Activated CD4-positive, alpha-beta T cell treated with anti-CD3 and anti-CD28 coated beads for 24 hours (primary cell): ENCODE measurements around the gene ANKDD1B.
"Not testable (repeated sequence)": the region's sequence is repeated elsewhere in the genome, so short reads cannot be mapped to it uniquely, and the experiment has no call there.

ENCODE experiments used
- DNase-seq, 2 donors: peaks; one replicate each; pipeline ENCODE4 v3.0.0-alpha.2; 2020; ENCODE audit warnings: low read depth in 2 of 2

ANKDD1B gene

DNA sequence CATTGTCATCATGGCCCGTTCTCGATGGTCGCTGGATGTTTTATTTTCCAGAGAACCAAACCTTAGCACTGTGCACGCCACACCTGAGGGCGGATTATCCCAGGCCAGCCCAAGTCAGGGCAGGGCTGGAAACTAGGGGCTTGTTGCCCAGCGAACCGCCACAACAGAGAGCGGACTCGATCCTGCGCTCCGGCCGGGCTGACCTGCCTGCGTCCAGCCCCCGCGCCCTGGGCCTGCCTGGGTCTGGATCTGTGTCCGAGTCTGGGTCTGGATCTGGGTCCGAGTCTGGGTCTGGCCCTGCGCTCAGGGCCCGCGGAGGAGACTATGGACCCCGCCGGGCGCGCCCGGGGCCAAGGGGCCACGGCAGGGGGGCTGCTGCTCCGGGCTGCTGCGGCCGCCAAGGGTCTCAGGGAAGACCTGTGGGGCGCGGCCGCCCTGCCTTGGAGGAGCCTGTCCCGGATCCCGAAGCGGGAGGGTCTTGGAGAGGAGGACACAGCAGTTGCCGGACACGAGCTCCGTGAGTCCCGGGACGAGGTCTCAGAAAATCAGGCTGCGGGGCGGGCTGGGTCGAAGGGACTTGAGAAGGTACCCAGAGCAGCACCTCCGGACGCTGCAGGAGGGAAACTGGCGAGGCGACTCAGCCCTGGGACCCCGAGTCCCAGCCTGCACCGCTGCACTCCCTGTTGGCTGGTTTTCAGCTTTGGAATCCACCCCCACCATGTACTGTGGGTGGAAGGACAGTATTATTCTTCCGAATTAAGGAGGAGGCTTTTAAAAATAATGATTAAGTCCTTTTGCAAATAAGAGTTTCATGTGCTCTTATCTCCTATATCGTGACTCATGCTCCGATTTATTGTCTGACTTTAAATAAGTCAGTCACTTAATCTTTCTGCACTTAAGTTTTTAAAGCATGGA is at the start of gene ANKDD1B:
ANKDD1B (plus strand) TSS at position 143 of the 915 bp plus-strand sequence; CDS start at position 325, 182 bp downstream.
- DNase-seq, result no peak

GRCh38 chr5:75565991-75566709 is 45.1 kb upstream of the ANKDD1B start:
- DNase-seq, result not testable (repeated sequence)

DNA sequence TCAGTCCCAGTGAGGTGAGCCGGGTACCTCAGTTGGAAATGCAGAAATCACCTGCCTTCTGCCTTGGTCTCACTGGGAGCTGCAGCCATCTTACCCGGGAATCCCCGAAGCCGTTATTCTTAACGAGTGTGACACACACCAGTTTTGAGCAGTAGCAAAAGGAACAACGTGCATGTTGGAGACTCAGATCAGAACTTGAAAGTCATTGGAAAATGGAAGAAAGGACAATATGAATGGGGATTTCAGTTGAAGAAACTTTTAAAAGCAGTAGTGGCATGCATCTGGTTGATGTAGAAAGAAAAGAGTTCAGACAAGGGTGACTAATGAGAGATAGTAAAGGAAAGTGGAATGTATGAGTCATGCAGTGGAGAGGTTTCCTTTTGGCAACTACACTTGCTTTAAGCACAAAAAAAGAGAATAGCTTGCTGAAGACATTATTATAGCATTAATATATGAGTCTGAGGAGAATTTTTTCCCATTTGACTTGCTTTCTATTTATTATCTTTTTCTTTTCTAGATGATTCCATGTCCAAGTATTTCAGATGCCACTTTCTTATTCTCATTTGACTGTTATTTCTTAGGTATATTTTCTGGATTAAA is 44.4 kb upstream of the ANKDD1B start:
- DNase-seq, result peak; percentile 25 to 35

DNA sequence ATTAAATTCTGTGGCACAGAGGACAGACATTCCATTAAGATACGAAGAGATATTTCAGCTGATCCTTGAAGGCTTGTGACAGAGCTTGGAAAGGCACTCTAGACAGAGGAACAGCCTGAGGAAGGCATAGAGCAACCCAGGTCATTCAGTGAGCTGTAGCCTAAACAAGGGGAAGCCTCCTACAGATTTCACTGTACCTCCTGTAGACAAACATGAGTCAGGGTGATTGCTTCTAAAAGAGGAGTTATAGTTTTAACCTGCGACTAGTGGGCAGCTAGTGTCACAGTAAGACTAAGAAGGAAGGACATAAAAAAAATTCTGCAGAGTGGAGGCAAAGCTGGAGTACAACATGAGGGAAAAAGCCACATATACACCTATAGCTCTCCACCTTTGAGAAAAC is 43.5 kb upstream of the ANKDD1B start:
- no peak for DNase-seq

DNA sequence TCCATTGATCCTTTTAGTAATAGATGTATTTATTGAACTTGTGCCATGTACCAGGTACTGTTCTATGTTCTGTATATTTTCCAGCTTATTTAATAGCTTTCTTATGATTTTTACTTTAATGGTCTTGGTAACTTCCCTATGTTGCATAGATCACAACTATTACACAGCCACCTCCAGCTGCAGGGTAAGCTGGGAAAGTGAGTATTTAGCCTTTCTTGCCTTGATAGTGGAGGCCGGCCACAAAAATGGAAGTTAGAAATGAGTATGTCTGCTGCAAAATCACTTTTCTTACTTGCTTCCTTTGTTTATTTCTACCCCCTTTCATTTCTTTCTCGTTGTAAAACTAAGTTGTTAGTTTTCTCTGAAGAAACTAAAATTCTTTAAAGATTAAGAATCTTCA is 43.1 kb upstream of the ANKDD1B start:
- DNase-seq, result no peak

DNA sequence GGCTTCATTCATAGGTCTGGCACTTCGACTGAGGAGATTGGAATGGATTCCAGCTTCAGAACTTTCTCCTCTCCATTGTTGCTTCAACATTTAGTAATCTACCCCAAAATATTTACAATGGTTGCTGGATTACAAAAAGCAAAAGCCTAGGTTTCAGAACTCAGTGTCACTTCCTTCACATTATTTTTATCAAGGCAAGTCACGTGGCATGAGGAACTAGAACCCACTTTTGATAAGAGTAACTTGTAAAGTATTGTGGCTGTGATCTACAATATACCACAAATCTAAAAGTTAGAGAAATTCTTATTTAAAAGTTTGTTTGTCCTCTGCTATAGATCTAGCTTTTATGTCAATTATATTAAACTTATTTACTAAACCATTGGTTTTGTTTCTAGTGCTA is 39.7 kb upstream of the ANKDD1B start:
- DNase-seq, result no peak

- no peak for DNase-seq
Measured at GRCh38 chr5:75574791-75575190, 36.5 kb upstream of the ANKDD1B start.

GRCh38 chr5:75578280-75578679 is 33.0 kb upstream of the ANKDD1B start:
- DNase-seq, result not testable (repeated sequence)

DNA sequence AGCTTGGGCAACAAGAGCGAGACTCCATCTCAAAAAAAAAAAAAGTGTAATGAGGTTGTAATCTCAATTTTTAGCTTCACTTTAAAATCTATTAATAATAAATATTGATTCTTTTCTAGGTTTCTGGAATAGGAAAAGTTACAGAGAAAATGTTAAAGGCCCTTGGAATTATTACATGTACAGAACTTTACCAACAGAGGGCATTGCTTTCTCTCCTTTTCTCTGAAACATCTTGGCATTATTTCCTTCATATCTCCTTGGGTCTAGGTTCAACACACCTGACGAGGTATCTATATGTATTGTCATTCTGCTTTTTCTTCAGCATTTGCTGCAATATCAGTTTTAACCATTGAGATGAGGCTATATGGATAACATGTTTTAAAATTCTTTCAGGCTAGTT is 26.6 kb upstream of the ANKDD1B start:
- DNase-seq, result no peak

GRCh38 chr5:75588666-75589065 is 22.6 kb upstream of the ANKDD1B start:
- no peak for DNase-seq

GRCh38 chr5:75600535-75600934 is 10.7 kb upstream of the ANKDD1B start:
- DNase-seq, result no peak

- no peak for DNase-seq
Measured at GRCh38 chr5:75601567-75601966, 9.7 kb upstream of the ANKDD1B start.

DNA sequence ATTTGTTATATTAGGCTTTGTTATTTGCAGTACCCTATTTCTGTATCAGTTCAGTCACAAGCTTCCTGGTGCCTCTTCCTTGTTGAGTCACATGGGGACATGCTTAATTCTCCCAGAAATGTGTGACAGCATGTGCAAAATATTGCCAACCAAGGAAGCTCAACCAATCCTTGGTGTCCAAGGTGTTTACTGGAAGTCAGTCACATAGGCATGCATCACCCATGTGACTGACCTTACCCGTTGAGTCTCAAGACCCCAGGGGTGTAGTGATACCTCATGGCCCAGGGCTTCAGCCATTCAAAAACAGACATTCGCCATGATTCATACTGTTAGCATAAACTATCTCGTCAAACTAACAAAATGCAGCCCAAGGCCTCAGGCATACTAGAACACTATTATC is 9.3 kb upstream of the ANKDD1B start:
- no peak for DNase-seq

DNA sequence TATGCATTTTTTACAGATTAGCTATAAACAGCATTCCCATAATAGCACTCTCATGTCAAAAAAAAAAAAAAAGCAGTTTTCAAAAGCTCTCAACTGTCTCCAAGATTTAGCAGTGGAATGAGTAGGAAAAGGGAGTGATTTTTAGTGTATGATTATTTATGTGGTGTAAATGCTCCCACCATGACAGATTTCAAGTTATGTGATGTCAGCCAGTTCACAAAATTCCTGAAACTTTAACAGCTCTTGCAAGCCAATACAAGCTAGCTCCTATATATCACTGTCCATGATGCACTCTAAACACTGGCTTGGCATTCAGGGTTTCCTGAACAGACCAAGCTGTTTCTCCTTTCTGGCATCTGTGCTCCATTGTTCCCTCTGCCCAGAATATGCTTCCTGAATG is 7.9 kb upstream of the ANKDD1B start:
- DNase-seq, result no peak

GRCh38 chr5:75603821-75604220 is 7.4 kb upstream of the ANKDD1B start:
- DNase-seq, result no peak

DNA sequence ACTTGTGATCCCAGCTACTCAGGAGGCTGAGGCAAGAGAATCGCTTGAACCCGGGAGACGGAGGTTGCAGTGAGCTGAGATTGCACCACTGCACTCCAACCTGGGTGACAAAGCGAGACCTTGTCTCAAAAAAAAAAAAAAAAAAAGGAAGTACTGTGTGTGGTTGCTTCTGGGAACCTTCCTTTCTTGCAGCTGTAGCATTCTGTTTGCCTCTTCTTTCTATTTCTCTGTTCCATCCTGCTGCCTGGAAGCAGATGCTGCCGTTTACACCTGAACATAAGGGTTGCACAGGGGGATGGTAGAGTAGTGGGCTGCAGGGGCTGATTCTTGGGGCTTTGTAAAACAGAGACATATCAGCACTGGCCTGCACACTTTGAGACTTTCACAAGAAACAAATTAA is 3.9 kb upstream of the ANKDD1B start:
- DNase-seq, result not testable (repeated sequence)

- DNase-seq, result no peak
Measured at GRCh38 chr5:75608870-75609269, 2.4 kb upstream of the ANKDD1B start.

- DNase-seq, result no peak
Measured at GRCh38 chr5:75610201-75610600, 1.1 kb upstream of the ANKDD1B start.

DNA sequence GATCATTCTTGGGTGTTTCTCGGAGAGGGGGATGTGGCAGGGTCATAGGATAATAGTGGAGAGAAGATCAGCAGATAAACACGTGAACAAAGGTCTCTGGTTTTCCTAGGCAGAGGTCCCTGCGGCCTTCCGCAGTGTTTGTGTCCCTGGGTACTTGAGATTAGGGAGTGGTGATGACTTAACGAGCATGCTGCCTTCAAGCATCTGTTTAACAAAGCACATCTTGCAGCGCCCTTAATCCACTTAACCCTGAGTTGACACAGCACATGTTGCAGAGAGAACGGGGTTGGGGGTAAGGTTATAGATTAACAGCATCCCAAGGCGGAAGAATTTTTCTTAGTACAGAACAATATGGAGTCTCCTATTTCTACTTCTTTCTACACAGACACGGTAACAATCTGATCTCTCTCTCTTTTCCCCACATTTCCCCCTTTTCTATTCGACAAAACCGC is 368 bp upstream of the ANKDD1B start:
- DNase-seq, result not testable (repeated sequence)

DNA sequence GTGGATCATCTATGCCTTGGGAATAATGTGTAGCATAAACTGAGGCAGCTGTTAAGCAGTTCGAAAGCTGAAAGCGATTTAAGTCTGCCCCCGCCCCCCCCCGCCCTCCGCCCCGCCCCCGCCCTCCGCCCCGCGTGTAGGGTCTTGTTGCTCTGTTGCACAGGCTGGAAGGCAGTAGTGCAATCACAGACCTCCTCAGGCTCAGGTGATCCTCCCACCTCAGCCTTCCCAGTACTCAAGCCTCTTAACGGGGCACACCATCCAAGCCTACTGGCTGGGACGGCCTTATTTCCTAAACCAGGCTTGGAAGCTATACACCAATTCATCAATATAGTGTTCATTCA is 945 bp downstream of the ANKDD1B start:
- DNase-seq, result no peak

DNA sequence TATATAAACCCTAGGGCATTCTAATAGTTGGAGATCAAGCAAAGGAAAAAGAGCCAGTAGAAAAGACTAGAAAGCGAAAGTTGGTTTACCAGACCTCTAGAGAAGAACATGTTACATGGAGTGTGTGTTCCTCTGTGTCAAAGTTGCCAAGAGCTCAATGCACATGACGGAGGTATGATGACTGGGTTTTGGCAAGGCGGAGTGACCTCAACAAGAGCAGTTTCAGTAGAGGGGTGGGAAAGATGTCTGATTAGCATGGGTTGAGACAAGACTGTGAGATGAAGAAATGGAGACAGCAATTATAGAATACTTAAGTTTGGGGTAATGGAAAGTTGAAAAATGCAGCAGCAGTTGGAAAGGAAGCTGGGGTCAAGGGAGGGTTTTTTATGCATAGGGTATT is 1.6 kb downstream of the ANKDD1B start:
- DNase-seq, result no peak

DNA sequence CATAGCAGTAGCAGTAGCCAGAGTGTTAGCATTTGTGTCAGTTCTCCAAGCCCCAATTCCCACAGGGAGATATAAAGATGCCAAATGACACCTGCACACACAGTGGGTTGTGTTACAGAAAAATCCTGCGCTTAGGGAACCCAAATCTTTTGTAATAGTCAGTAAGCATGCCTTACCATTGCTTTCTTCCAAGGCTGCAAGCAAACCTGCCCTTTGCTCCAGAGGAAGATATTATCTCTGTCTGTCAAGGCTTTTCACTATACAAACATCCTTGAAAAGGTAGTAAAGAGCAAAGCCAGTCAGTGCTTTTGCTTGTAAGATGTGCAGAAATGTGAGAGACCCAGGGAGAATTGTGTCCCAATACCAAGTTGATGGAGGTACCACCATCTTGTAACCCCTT is 2.9 kb downstream of the ANKDD1B start:
- DNase-seq, result no peak
